ENCODE measurements around the gene MAEA. TPM values are rescaled to one million over a fixed set of nuclear protein-coding genes. Genes with fewer than 3 reads are reported as not detected.

Gene MAEA
- total RNA-seq, 1 experiment from 2014 or later = 81.1 TPM

- Mint-ChIP-seq H3K4me1 (ENCODE audit: low read depth, unreplicated experiment) (peaks cover 5% of the 10 kb centered on the region), H3K9me3 (ENCODE audit: unreplicated experiment) (no peaks in the 10 kb centered on the region), H3K4me3 (ENCODE audit: unreplicated experiment) (no peak overlapping the region), H3K27ac (ENCODE audit: unreplicated experiment) (no peak overlapping the region), H3K27me3 (ENCODE audit: insufficient read depth, unreplicated experiment) (no peaks in the 10 kb centered on the region), H3K36me3 (ENCODE audit: insufficient read depth, unreplicated experiment) (peaks cover 19% of the 10 kb centered on the region)
- Histone ChIP-seq H3K27me3 (replicated peaks; ENCODE audit: control insufficient read depth, insufficient read depth, low read length) (no peaks in the 10 kb centered on the region), H3K4me3 (ENCODE audit: low read depth, low read length) (no peak overlapping the region), H3K4me1 (no peaks in the 10 kb centered on the region), H3K9me3 (no peaks in the 10 kb centered on the region), H3K36me3 (ENCODE audit: control insufficient read depth, insufficient read depth, low read length) (no peaks in the 10 kb centered on the region)
- no peak for TF ChIP-seq CTCF (IDR thresholded peaks at IDR 0.05; ENCODE audit: insufficient read depth in 1 of 2, low read depth in 1 of 2, low read length in 1 of 2, severe bottlenecking in 1 of 2, unreplicated experiment in 1 of 2)
- POLR2A ChIA-PET = no interaction called here
- intact Hi-C loops (cut with micrococcal nuclease; ENCODE audit: unreplicated experiment) = no loop called here
- CTCF ChIA-PET = no interaction called here
- peak in 1 of 2 experiments; percentile 17 for DNase-seq
- no TSS peak for BruUV-seq (replicated peaks)
Measured at GRCh38 chr4:1373892-1374705, 84.4 kb downstream of the MAEA start.

GRCh38 chr4:1374706-1375045, 85.0 kb downstream of the MAEA start:
- no peaks in the 10 kb centered on the region for H3K27me3 Mint-ChIP-seq (ENCODE audit: insufficient read depth, unreplicated experiment)
- no peak for TF ChIP-seq CTCF (IDR thresholded peaks at IDR 0.05; ENCODE audit: insufficient read depth in 1 of 2, low read depth in 1 of 2, low read length in 1 of 2, severe bottlenecking in 1 of 2, unreplicated experiment in 1 of 2)
- H3K27ac Mint-ChIP-seq (ENCODE audit: unreplicated experiment) = no peak overlapping the region
- Histone ChIP-seq H3K9me3 (no peaks in the 10 kb centered on the region), H3K36me3 (ENCODE audit: control insufficient read depth, insufficient read depth, low read length) (no peaks in the 10 kb centered on the region), H3K4me3 (ENCODE audit: low read depth, low read length) (no peak overlapping the region), H3K4me1 (no peaks in the 10 kb centered on the region), H3K27me3 (replicated peaks; ENCODE audit: control insufficient read depth, insufficient read depth, low read length) (no peaks in the 10 kb centered on the region)
- H3K4me3 Mint-ChIP-seq (ENCODE audit: unreplicated experiment) = no peak overlapping the region
- H3K9me3 Mint-ChIP-seq (ENCODE audit: unreplicated experiment) = no peaks in the 10 kb centered on the region
- intact Hi-C loops (cut with micrococcal nuclease; ENCODE audit: unreplicated experiment) = no loop called here
- peak in 1 of 2 experiments; percentile 20 for DNase-seq
- CTCF ChIA-PET = no interaction called here
- POLR2A ChIA-PET = no interaction called here
- no TSS peak for BruUV-seq (replicated peaks)
- peaks cover 16% of the 10 kb centered on the region for H3K36me3 Mint-ChIP-seq (ENCODE audit: insufficient read depth, unreplicated experiment)
- H3K4me1 Mint-ChIP-seq (ENCODE audit: low read depth, unreplicated experiment) = peaks cover 5% of the 10 kb centered on the region

- no peak overlapping the region for H3K27ac Mint-ChIP-seq (ENCODE audit: unreplicated experiment)
- no peaks in the 10 kb centered on the region for H3K9me3 Mint-ChIP-seq (ENCODE audit: unreplicated experiment)
- H3K4me3 Mint-ChIP-seq (ENCODE audit: unreplicated experiment) = no peak overlapping the region
- Histone ChIP-seq H3K4me3 (ENCODE audit: low read depth, low read length) (no peak overlapping the region), H3K4me1 (no peaks in the 10 kb centered on the region), H3K9me3 (no peaks in the 10 kb centered on the region), H3K36me3 (ENCODE audit: control insufficient read depth, insufficient read depth, low read length) (no peaks in the 10 kb centered on the region), H3K27me3 (replicated peaks; ENCODE audit: control insufficient read depth, insufficient read depth, low read length) (no peaks in the 10 kb centered on the region)
- TF ChIP-seq CTCF (IDR thresholded peaks at IDR 0.05; ENCODE audit: insufficient read depth in 1 of 2, low read depth in 1 of 2, low read length in 1 of 2, severe bottlenecking in 1 of 2, unreplicated experiment in 1 of 2) = no peak
- peak in 1 of 2 experiments; percentile 22 for DNase-seq
- peaks cover 16% of the 10 kb centered on the region for H3K36me3 Mint-ChIP-seq (ENCODE audit: insufficient read depth, unreplicated experiment)
- intact Hi-C loops (cut with micrococcal nuclease; ENCODE audit: unreplicated experiment) = no loop called here
- H3K4me1 Mint-ChIP-seq (ENCODE audit: low read depth, unreplicated experiment) = peaks cover 5% of the 10 kb centered on the region
- no TSS peak for BruUV-seq (replicated peaks)
- H3K27me3 Mint-ChIP-seq (ENCODE audit: insufficient read depth, unreplicated experiment) = no peaks in the 10 kb centered on the region
- ChIA-PET CTCF (no interaction called here), POLR2A (no interaction called here)
Measured at GRCh38 chr4:1375051-1375721, 85.5 kb downstream of the MAEA start.
